Amniotic stem cell (primary cell): ENCODE data around the gene SDCBP2.
A peak's percentile ranks its signal among the peaks of the same experiment; 100 is the strongest.

ENCODE experiments used
- DNase-seq: peaks from one replicate; lab custom pipeline; 2025; lab: John Stamatoyannopoulos, UW

The SDCBP2 gene

DNA sequence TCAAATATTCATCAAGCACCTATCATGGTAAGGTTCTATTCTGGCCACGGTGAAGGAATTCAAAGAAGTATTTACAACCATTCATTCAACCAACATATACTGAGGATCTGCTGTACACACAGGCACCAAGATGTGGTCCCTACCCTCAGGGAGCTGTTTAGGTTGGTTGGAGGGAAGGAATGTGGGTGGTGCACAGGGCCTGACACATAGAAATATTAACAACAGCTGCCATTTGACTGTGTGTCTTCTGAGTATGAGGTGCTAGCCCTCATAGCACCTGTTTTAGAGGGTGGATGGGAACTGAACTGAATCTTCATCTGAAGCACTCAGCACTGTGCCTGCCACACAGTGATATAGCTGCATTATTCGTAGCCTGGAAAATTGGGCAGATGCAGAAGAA is 55.6 kb downstream of the SDCBP2 start:
- no peak for DNase-seq

- DNase-seq = no peak
Observed at GRCh38 chr20:1272368-1273100, 56.4 kb downstream of the SDCBP2 start.

DNA sequence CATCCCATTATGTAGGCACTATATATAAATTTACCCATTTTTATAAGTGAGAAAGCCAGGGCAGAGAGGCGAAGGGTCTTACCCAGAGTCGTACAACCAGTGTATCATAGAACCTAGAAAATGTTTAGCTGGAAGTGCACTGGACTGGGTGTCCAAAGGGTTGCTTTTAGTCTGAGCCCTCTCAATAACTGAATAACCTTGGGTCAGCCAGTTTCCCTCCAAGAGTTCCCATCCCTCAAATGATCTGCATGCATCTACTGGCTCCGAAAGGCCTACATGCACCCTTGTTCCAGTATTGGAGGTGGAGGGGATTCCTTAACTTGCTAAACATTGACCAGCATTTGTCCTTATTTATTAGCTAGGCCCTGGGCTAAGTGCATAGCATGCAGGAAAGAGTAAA is 59.1 kb downstream of the SDCBP2 start:
- DNase-seq = no peak

GRCh38 chr20:1269235-1269634 is 59.7 kb downstream of the SDCBP2 start:
- DNase-seq = no peak

DNA sequence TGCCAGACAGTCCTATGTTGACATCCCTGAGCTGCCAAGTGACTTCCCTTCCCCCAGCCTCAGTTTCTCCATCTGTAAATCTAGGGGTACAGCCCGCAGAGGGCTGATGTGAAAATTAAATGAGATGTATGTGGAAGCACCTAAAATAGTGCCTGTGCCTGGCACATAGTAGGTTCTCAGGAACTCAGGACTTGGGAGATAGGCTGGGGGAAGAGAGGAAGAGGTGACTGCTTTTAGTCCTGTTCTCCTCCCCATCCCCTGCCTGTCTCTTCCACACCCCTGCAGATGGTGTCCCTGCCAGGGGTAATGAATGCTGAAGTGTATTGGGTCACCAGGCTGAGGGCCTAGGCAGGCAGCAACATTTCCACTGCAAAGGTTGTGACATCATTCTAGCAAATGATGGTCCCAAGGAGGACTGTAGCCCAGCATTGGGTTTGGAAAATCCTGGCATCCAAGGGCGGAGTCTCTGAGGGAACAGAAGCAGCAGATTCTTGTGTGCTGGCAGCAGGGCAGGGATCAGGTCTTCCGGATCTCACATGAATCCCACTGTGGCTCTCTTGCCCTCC is 61.0 kb downstream of the SDCBP2 start:
- no peak for DNase-seq

DNA sequence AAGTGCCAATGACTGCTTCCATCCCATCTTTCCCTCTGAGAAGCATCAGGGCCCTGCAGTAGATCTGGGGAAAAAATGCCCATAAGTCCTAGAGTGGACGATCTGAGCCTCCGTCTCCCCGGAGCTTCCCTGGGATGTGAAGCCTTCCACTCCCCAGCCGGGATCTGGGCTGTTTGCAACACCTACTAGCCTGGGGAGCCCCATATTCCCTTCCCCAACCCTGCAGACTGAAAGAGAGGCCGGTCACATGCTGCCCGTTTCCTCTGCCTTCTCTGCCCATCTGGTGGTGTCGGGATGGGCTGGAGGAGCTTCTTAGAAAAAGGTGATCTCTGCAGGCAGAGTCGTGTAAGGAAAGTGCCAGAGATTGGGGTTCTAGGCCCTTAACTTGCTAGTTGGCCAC is 61.8 kb downstream of the SDCBP2 start:
- no peak for DNase-seq

- DNase-seq = peak; percentile 61
Observed at GRCh38 chr20:1266167-1266973, 62.6 kb downstream of the SDCBP2 start, which contains the start of gene SNPH. Gene SNPH (plus strand): TSS chr20:1266294. CDS start chr20:1296240, 29,946 bp downstream.

DNA sequence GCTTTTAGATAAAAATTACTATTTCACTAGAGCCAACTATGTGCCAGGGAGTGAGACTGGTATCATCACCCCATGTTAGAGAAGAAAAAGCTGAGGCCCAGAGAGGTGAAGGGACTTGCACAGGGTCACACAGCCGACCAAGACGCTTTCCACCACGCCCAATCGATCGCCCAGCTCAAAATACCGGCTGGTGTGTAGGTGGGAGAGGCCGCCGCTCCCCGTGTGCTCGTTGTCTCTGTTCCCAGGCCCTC is 63.1 kb downstream of the SDCBP2 start:
- no peak for DNase-seq

DNA sequence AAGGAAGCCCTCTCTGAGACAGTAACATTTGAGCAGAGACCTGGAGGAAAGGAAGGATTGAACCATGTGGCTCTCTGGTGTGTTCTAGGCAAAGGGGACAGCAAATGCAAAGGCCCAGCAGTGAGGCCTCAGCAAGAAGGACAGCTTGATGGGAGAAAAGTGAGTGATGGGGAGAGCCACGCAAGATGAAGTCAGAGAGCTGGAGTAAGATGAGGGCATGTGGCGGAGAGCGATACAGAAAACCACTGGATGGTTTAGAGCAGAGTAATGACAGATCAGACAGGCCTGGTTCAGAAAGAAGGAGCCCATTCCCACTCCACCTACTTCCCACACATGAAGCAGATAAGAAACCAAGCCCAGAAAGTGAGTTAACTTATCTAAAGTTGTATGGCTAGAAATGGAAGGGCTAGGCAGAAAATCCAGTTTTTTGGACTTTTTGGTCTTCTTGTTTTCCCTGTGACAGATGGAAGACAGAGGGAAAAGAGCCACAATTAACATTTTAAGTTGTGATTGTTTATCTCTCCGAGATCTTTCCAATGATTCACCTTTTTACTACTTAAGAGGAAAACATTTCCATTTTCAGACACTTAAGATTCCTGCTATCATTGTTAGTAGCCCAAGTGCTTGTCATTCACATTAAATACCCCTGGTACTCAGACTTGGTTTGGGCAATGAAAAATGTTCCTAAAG is 63.6 kb downstream of the SDCBP2 start:
- no peak for DNase-seq

- no peak for DNase-seq
Observed at GRCh38 chr20:1264727-1265126, 64.2 kb downstream of the SDCBP2 start.

- no peak for DNase-seq
Observed at GRCh38 chr20:1263853-1264252, 65.1 kb downstream of the SDCBP2 start.
